ENCODE results near the gene LARP4.

- TF ChIP-seq CTCF (IDR thresholded peaks at IDR 0.05) (no peak), EZH2 (IDR thresholded peaks at IDR 0.05) (no peak)
Measured at GRCh38 chr12:50467439-50467838, 66.8 kb downstream of the LARP4 start.

All from neural progenitor cell (in vitro differentiated cells).